ENCODE results near the gene RB1. TPM values are rescaled to one million over a fixed set of nuclear protein-coding genes. Genes with fewer than 3 reads are reported as not detected.

The RB1 gene
- total RNA-seq, 1 donor from 2014 or later, result 36.2 TPM

- H3K9me3 Mint-ChIP-seq (ENCODE audit: unreplicated experiment), result no peaks in the 10 kb centered on the region
- no peak for DNase-seq (ENCODE audit: low spot score)
- TF ChIP-seq CTCF (IDR thresholded peaks at IDR 0.05; ENCODE audit: unreplicated experiment), result no peak
- peaks cover 7% of the 10 kb centered on the region for H3K4me1 Mint-ChIP-seq (ENCODE audit: unreplicated experiment)
- peak overlapping the region; percentile 25 for H3K4me3 Mint-ChIP-seq (ENCODE audit: unreplicated experiment)
- H3K27ac Mint-ChIP-seq (ENCODE audit: unreplicated experiment), result no peak overlapping the region
- H3K27me3 Mint-ChIP-seq (ENCODE audit: unreplicated experiment), result peaks cover 3% of the 10 kb centered on the region
- peaks cover 44% of the 10 kb centered on the region for H3K36me3 Mint-ChIP-seq (ENCODE audit: low read depth, unreplicated experiment)
Measured at GRCh38 chr13:48489666-48490065, 186.1 kb downstream of the RB1 start.

- Mint-ChIP-seq H3K27me3 (ENCODE audit: unreplicated experiment) (peaks cover 2% of the 10 kb centered on the region), H3K4me3 (ENCODE audit: unreplicated experiment) (peak overlapping the region; percentile 25), H3K27ac (ENCODE audit: unreplicated experiment) (no peak overlapping the region), H3K9me3 (ENCODE audit: unreplicated experiment) (no peaks in the 10 kb centered on the region), H3K36me3 (ENCODE audit: low read depth, unreplicated experiment) (peaks cover 39% of the 10 kb centered on the region), H3K4me1 (ENCODE audit: unreplicated experiment) (peaks cover 7% of the 10 kb centered on the region)
- no peak for TF ChIP-seq CTCF (IDR thresholded peaks at IDR 0.05; ENCODE audit: unreplicated experiment)
- DNase-seq (ENCODE audit: low spot score), result no peak
Measured at GRCh38 chr13:48490241-48490640, 186.7 kb downstream of the RB1 start.

- peak overlapping the region; percentile 52 for H3K4me3 Mint-ChIP-seq (ENCODE audit: unreplicated experiment)
- H3K27me3 Mint-ChIP-seq (ENCODE audit: unreplicated experiment), result peaks cover 3% of the 10 kb centered on the region
- no peaks in the 10 kb centered on the region for H3K9me3 Mint-ChIP-seq (ENCODE audit: unreplicated experiment)
- DNase-seq (ENCODE audit: low spot score), result no peak
- H3K4me1 Mint-ChIP-seq (ENCODE audit: unreplicated experiment), result peaks cover 12% of the 10 kb centered on the region
- peak overlapping the region; percentile 22 for H3K27ac Mint-ChIP-seq (ENCODE audit: unreplicated experiment)
- TF ChIP-seq CTCF (IDR thresholded peaks at IDR 0.05; ENCODE audit: unreplicated experiment), result no peak
- H3K36me3 Mint-ChIP-seq (ENCODE audit: low read depth, unreplicated experiment), result peaks cover 31% of the 10 kb centered on the region
Measured at GRCh38 chr13:48491423-48492095, 188.0 kb downstream of the RB1 start.

GRCh38 chr13:48492096-48492440 is 188.5 kb downstream of the RB1 start:
- Mint-ChIP-seq H3K4me1 (ENCODE audit: unreplicated experiment) (peaks cover 16% of the 10 kb centered on the region), H3K27me3 (ENCODE audit: unreplicated experiment) (peaks cover 3% of the 10 kb centered on the region), H3K36me3 (ENCODE audit: low read depth, unreplicated experiment) (peaks cover 32% of the 10 kb centered on the region), H3K27ac (ENCODE audit: unreplicated experiment) (no peak overlapping the region), H3K4me3 (ENCODE audit: unreplicated experiment) (no peak overlapping the region), H3K9me3 (ENCODE audit: unreplicated experiment) (no peaks in the 10 kb centered on the region)
- DNase-seq (ENCODE audit: low spot score), result no peak
- TF ChIP-seq CTCF (IDR thresholded peaks at IDR 0.05; ENCODE audit: unreplicated experiment), result no peak

GRCh38 chr13:48492470-48493065 is 189.0 kb downstream of the RB1 start:
- no peak overlapping the region for H3K4me3 Mint-ChIP-seq (ENCODE audit: unreplicated experiment)
- no peaks in the 10 kb centered on the region for H3K9me3 Mint-ChIP-seq (ENCODE audit: unreplicated experiment)

More at GRCh38 chr13:48492470-48493065, 189.0 kb downstream of the RB1 start:
- H3K4me1 Mint-ChIP-seq (ENCODE audit: unreplicated experiment), result peaks cover 17% of the 10 kb centered on the region
- peaks cover 3% of the 10 kb centered on the region for H3K27me3 Mint-ChIP-seq (ENCODE audit: unreplicated experiment)
- peaks cover 33% of the 10 kb centered on the region for H3K36me3 Mint-ChIP-seq (ENCODE audit: low read depth, unreplicated experiment)
- peak; percentile 55 for DNase-seq (ENCODE audit: low spot score)
- no peak for TF ChIP-seq CTCF (IDR thresholded peaks at IDR 0.05; ENCODE audit: unreplicated experiment)
- H3K27ac Mint-ChIP-seq (ENCODE audit: unreplicated experiment), result no peak overlapping the region

Measured in endothelial cell (in vitro differentiated cells).